ENCODE measurements around the gene LCOR. TPM values are rescaled to one million over a fixed set of nuclear protein-coding genes. Genes with fewer than 3 reads are reported as not detected.

The LCOR gene
- total and polyA plus RNA-seq, 2 of the 13 experiments (the other 11 are each of a cell fraction or from before 2014, with no cell fraction given), result 12.4 to 23.7 TPM

DNA sequence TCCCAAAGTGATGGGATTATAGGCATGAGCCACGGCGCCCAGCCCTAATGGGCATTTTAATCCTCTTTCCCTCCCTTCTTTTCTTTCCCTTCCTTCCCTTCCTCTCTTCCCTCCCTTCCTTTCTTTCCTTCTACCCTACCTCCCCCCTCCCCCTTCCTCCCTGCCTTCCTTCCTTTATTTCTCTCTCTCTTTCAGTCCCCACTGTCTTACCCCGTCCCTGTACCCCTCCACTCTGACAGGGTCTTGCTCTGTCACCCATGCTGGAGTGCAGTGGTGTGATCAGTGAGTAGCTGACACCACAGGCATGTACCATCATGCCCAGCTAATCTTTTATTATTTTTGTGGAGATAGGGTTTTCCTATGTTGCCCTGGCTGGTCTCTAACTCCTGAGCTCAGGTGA is 24.2 kb downstream of the LCOR start:
- BruUV-seq (replicated peaks), result no TSS peak
- 92% methylated on average over 3 of the region's 3 CpGs for WGBS (ENCODE audit: low lambda C conversion rate)
- ChIA-PET CTCF (ENCODE audit: low intra/inter-chr PET ratio, low total read pairs) (no interaction called here), POLR2A (no interaction called here)
- H3K27me3 ChIP-seq (ENCODE audit: control insufficient read depth in 1 of 2, insufficient read depth in 2 of 2, low read length in 2 of 2), result no peaks in the 10 kb centered on the region
- in situ Hi-C loops (cut with HindIII; ENCODE audit: extremely low pct_ligation_motif_present, low pct_unique_long_range_greater_than_20kb), result no loop called here
- H3K9ac ChIP-seq (ENCODE audit: insufficient read depth, low read depth, low read length), result no peak overlapping the region
- no peak overlapping the region for H2AFZ ChIP-seq (ENCODE audit: low read length)
- FAIRE-seq (no peak), DNase-seq (ENCODE audit: low spot score) (no peak), ATAC-seq (no peak)
- peaks cover 96% of the 10 kb centered on the region for H3K79me2 ChIP-seq (ENCODE audit: insufficient read depth, low read length)
- peaks cover 27% of the 10 kb centered on the region for H3K4me1 ChIP-seq (ENCODE audit: insufficient read depth, low read length)
- TF ChIP-seq, protein P1, sequence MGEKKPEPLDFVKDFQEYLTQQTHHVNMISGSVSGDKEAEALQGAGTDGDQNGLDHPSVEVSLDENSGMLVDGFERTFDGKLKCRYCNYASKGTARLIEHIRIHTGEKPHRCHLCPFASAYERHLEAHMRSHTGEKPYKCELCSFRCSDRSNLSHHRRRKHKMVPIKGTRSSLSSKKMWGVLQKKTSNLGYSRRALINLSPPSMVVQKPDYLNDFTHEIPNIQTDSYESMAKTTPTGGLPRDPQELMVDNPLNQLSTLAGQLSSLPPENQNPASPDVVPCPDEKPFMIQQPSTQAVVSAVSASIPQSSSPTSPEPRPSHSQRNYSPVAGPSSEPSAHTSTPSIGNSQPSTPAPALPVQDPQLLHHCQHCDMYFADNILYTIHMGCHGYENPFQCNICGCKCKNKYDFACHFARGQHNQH (CRISPR knock-in tag; IDR thresholded peaks at IDR 0.05), result no peak
- TF ChIP-seq, protein P2, sequence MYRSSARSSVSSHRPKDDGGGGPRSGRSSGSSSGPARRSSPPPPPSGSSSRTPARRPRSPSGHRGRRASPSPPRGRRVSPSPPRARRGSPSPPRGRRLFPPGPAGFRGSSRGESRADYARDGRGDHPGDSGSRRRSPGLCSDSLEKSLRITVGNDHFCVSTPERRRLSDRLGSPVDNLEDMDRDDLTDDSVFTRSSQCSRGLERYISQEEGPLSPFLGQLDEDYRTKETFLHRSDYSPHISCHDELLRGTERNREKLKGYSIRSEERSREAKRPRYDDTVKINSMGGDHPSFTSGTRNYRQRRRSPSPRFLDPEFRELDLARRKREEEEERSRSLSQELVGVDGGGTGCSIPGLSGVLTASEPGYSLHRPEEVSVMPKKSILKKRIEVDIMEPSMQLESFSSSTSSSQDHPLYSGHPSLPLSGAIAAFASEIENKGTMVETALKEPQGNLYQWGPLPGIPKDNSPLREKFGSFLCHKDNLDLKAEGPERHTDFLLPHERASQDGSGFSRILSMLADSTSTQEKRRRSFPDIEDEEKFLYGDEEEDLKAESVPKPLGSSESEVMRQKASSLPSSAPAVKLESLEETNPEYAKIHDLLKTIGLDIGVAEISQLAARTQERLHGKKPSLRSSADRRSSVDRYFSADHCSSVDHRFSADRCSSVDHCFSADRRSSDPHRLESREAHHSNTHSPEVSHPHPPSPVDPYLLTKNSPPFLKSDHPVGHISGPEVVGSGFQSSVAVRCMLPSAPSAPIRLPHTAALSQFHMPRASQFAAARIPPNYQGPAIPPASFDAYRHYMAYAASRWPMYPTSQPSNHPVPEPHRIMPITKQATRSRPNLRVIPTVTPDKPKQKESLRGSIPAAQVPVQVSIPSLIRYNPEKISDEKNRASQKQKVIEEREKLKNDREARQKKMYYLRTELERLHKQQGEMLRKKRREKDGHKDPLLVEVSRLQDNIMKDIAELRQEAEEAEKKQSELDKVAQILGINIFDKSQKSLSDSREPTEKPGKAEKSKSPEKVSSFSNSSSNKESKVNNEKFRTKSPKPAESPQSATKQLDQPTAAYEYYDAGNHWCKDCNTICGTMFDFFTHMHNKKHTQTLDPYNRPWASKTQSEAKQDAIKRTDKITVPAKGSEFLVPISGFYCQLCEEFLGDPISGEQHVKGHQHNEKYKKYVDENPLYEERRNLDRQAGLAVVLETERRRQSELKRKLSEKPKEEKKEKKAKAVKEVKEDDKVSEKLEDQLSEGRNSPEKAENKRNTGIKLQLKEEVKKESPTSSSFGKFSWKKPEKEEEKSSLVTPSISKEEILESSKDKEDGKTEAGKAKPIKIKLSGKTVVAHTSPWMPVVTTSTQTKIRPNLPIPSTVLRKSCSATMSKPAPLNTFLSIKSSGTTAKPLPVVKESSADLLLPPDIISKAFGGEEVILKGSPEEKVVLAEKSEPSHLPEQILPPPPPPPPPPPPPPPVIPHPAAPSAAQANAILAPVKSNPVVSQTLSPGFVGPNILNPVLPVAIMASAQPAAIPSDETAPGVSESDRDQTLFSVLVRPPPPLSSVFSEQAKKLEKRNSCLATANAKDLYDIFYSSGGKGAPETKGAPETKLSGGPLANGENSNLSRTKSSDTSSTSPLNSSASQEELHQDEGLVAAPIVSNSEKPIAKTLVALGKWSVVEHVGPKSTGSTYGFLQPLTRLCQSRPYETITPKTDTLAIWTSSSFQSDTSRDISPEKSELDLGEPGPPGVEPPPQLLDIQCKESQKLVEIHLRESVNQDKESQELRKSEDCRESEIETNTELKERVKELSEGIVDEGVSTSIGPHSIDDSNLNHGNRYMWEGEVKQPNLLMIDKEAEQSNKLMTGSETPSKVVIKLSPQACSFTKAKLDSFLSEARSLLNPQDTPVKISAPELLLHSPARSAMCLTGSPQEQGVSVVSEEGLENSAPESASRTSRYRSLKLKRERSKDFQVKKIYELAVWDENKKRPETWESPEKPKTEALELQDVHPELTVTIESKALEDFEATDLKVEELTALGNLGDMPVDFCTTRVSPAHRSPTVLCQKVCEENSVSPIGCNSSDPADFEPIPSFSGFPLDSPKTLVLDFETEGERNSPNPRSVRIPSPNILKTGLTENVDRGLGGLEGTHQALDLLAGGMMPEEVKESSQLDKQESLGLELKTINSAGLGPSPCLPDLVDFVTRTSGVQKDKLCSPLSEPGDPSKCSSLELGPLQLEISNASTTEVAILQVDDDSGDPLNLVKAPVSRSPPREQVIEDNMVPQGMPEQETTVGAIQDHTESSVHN (CRISPR knock-in tag; IDR thresholded peaks at IDR 0.05), result no peak
- TF ChIP-seq, protein P3, sequence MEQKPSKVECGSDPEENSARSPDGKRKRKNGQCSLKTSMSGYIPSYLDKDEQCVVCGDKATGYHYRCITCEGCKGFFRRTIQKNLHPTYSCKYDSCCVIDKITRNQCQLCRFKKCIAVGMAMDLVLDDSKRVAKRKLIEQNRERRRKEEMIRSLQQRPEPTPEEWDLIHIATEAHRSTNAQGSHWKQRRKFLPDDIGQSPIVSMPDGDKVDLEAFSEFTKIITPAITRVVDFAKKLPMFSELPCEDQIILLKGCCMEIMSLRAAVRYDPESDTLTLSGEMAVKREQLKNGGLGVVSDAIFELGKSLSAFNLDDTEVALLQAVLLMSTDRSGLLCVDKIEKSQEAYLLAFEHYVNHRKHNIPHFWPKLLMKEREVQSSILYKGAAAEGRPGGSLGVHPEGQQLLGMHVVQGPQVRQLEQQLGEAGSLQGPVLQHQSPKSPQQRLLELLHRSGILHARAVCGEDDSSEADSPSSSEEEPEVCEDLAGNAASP (CRISPR knock-in tag; IDR thresholded peaks at IDR 0.05; ENCODE audit: borderline replicate concordance), result no peak
- no peak overlapping the region for H3K4me3 ChIP-seq (replicated peaks in 1 of 3; ENCODE audit: insufficient read depth in 1 of 3, low read depth in 2 of 3, low read length in 3 of 3)
- H3K9me3 ChIP-seq (ENCODE audit: low read length), result no peaks in the 10 kb centered on the region
- no peak overlapping the region for H3K27ac ChIP-seq (ENCODE audit: extremely low read length, insufficient read depth, low read length)
- intact Hi-C loops (cut with micrococcal nuclease; ENCODE audit: unreplicated experiment), result no loop called here
- peaks cover 18% of the 10 kb centered on the region for H4K20me1 ChIP-seq (ENCODE audit: insufficient read depth, low read length)
- peaks cover 6% of the 10 kb centered on the region in 2 experiments; a peak in 4 of 5 replicates for H3K36me3 ChIP-seq (replicated peaks in 1 of 2; ENCODE audit: control insufficient read depth in 1 of 2, insufficient read depth in 2 of 2, low read length in 2 of 2)
- no peak overlapping the region for H3K4me2 ChIP-seq (ENCODE audit: low read depth, low read length)
